Choroid plexus epithelial cell (primary cell): Measurements from ENCODE around the gene C1orf56.
A peak's percentile ranks its signal among the peaks of the same experiment; 100 is the strongest.

Source experiments
- DNase-seq: peaks from one replicate; pipeline ENCODE4 v3.0.0-alpha.2; 2010; ENCODE audit warnings: low read depth
- H3K4me3 ChIP-seq: 2 replicates; pipeline ENCODE4 v1.5.1; 2011; ENCODE audit warnings: low read depth, mild to moderate bottlenecking, control low read depth, low read length, moderate library complexity
- TF ChIP-seq, protein P1 (sequence below): conservative IDR thresholded peaks from 2 replicates; pipeline ENCODE4 v1.5.1; 2011; ENCODE audit warnings: low read depth, mild to moderate bottlenecking, control low read depth, inconsistent platforms, low read length, moderate library complexity

C1orf56 gene

DNA sequence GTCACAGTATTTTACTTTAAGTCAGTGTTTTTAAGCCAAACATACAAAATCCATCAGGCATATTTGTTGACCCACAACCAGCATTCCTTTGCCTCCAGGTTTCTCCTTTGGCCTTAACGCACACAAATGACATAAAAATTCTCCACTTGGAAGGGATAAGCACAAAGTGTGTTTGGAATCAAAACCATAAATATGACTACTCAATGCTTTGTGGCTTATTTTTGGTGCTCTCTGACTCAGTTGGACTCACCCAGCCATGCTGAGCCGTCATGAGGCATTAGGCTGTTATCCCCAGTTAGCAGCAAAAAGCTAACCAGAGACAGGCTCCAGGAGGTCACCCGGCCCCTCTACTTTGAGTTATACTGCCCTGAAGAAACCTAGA is 38.4 kb upstream of the C1orf56 start:
- DNase-seq: peak; percentile 44
- TF ChIP-seq, protein P1, sequence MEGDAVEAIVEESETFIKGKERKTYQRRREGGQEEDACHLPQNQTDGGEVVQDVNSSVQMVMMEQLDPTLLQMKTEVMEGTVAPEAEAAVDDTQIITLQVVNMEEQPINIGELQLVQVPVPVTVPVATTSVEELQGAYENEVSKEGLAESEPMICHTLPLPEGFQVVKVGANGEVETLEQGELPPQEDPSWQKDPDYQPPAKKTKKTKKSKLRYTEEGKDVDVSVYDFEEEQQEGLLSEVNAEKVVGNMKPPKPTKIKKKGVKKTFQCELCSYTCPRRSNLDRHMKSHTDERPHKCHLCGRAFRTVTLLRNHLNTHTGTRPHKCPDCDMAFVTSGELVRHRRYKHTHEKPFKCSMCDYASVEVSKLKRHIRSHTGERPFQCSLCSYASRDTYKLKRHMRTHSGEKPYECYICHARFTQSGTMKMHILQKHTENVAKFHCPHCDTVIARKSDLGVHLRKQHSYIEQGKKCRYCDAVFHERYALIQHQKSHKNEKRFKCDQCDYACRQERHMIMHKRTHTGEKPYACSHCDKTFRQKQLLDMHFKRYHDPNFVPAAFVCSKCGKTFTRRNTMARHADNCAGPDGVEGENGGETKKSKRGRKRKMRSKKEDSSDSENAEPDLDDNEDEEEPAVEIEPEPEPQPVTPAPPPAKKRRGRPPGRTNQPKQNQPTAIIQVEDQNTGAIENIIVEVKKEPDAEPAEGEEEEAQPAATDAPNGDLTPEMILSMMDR: no peak
- H3K4me3 ChIP-seq: peak overlapping the region; percentile 94

DNA sequence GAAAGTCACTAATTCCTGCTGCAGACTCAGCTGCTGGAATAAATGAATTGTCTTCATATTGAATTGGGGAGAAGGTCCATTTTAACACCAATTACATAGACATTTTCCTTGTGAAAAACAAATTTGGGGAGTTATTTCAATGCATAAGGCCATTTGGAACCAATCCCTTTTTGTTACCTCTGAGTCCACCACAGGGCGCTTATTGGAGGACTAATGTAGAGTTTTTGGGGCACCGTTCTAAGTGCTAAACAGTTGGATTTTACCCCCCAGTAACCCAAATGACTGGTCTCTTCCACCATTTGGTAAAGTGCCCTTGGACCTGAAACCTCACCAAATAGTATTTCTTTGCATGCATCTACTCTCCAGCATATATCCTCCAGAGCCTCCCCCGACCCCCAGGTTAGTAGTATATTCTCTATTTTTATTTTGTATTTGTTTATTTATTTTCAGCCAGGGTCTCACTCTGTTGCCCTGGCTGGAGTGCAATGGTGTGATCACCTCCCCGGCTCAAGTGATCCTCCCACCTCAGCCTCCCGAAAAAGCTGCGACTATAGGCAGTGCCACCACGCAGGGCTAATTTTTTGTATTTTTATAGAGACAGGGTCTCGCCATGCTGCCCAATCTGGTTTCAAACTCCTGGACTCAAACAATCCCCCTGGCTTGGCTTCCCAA is 37.7 kb upstream of the C1orf56 start:
- TF ChIP-seq, protein P1: no peak
- no peak overlapping the region for H3K4me3 ChIP-seq
- DNase-seq: no peak

DNA sequence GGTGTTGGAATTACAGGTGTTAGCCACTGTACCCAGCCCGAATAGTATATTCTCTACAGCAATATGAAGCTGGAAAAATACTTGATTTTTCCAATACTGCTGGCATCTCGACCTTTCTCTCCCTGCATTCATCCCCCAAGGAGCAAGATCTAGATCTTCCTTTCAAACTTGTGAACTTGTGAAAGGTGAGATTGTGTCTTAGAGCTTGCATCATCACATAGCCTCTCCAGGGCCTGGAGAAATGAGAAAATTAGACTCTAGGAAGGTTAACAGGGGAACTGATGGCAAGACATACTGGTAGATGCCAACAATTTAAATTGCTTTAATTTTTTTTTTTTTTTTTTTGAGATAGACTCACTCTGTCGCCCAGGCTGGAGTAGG is 37.2 kb upstream of the C1orf56 start:
- DNase-seq: no peak
- no peak overlapping the region for H3K4me3 ChIP-seq
- TF ChIP-seq, protein P1: no peak

DNA sequence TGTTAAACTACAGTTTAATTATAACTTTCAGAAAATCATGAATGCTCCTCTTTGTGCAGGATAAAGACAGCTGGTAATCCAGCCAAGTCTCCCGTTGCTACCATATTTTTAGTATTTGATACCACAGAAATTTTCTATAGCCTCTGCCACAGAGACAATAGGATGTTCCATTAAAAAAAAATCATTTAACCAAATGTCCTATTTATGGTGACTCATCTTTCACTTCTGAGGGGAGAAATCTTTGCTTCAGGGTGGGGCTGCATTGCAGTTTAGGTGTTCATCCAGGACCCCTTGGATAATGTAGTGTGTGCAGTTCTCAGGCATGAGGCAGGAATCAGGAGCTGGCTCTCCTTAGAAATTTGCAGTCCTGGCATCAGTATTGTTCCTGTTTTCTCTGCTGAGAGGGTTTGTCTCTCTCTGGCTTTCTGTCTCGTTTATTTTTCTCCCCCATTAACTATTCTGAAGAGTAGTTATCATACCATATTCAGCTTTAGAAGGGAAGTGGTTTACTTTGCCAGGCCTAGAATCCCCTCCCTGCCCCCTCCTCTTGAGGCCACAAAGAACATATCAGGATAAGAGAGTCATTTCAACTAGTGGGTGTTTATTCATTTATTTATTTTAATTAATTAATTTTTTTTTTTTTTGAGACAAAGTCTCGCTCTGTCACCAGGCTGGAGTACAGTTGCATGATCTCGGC is 36.2 kb upstream of the C1orf56 start:
- DNase-seq: no peak
- no peak overlapping the region for H3K4me3 ChIP-seq
- TF ChIP-seq, protein P1: no peak

DNA sequence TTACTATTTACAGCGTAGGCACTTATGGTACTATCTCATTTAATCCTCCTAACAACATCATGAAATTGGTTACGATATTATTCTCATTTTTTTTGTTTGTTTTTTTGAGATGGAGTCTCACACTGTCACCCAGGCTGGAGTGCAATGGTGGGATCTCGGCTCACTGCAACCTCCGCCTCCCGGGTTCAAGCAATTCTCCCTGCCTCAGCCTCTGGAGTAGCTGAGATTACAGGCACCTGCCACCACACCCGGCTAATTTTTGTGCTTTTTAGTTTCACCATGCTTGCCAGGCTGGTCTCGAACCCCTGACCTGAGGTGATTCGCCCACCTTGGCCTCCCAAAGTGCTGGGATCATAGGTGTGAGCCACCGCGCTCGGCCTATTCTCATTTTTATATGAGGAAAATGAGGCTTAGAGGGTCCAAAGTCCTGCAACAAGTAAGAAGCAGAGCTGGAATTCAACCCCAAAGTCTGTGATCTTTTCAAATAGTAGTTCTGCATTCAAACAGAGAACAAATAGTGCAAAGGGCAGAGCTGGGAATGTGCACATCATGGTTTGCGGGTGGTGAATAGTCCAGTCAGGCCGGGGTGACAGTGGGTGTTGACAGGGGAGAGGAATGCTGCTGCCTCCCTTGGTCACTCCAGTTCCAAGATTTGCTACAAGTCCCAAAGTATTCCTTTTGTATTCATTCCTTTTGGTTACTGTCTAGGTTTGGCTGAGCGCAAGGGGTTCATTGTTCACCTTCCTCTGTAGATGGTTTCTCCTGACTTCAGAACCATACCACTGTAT is 34.7 kb upstream of the C1orf56 start:
- TF ChIP-seq, protein P1: no peak
- no peak overlapping the region for H3K4me3 ChIP-seq
- peak; percentile 88 for DNase-seq

DNA sequence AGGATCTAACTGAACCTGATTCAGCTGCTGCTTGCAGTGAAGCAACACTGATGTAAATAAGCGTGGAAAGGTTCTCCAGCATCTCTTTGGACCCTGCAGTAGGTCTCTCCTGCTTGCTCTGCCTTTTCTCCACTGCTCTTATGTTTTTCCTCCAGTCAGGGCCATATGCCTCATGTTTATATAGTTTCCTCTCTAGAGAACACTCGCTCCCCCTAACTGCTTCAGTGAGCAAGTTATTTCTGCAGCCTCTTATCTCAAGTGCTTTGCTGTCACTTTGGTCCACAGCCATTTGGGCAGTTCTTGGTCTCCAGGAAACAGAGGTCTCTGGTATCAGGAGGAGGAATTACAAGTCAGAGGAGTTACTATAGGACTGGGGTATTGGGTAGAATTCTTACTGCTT is 34.0 kb upstream of the C1orf56 start:
- no peak overlapping the region for H3K4me3 ChIP-seq
- peak; percentile 81 for DNase-seq
- TF ChIP-seq, protein P1: peak; percentile 40
